DND-41 (cell line): Measurements from ENCODE around the gene MYBL2.

Experiments used
- EZH2 ChIP-seq: IDR thresholded peaks from 3 replicates; pipeline ENCODE4 v1.6.1; 2012; ENCODE audit warnings: borderline replicate concordance, low read depth, mild to moderate bottlenecking, moderate library complexity, low read length, inconsistent platforms; ENCODE audit not compliant: severe bottlenecking
- TF ChIP-seq, protein P1 (sequence below): IDR thresholded peaks from 2 replicates; pipeline ENCODE4 v1.5.1; 2012; ENCODE audit warnings: borderline replicate concordance, low read length, moderate library complexity, mild to moderate bottlenecking; ENCODE audit not compliant: poor library complexity, severe bottlenecking; ENCODE audit errors: extremely low read depth

DNA sequence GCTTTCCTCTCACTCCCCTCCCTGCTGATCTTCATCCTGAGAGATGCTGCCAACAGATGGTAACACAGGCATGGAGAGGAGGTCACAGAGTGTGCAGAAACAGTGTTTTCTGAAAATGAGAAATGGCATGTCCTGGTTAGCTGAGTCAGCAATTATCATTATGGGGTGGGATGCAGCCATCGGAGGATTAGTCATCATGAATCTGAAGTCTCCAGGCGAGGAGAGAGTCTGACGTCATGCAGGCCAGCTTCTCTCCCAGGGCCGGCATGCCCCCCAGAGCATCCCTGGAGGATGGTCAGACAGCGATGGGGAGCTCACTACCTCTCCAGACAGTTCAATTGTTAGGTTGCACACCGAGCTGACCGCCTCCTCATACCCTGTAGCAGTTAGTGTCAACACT, 64.6 kb downstream of the MYBL2 start:
- TF ChIP-seq, protein P1, sequence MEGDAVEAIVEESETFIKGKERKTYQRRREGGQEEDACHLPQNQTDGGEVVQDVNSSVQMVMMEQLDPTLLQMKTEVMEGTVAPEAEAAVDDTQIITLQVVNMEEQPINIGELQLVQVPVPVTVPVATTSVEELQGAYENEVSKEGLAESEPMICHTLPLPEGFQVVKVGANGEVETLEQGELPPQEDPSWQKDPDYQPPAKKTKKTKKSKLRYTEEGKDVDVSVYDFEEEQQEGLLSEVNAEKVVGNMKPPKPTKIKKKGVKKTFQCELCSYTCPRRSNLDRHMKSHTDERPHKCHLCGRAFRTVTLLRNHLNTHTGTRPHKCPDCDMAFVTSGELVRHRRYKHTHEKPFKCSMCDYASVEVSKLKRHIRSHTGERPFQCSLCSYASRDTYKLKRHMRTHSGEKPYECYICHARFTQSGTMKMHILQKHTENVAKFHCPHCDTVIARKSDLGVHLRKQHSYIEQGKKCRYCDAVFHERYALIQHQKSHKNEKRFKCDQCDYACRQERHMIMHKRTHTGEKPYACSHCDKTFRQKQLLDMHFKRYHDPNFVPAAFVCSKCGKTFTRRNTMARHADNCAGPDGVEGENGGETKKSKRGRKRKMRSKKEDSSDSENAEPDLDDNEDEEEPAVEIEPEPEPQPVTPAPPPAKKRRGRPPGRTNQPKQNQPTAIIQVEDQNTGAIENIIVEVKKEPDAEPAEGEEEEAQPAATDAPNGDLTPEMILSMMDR, result no peak
- TF ChIP-seq EZH2, result no peak
